Nephron progenitor cell (in vitro differentiated cells): ENCODE results near the gene FBXW5.

Source experiments
- DNase-seq: peaks from one replicate; pipeline ENCODE4 v3.0.0; 2021
- H3K27ac Mint-ChIP-seq: 2 replicates; pipeline ENCODE4 v1.8.0; 2021; ENCODE audit warnings: mild to moderate bottlenecking, moderate library complexity, mixed read lengths
- H3K27me3 Mint-ChIP-seq: 2 replicates; pipeline ENCODE4 v1.8.0; 2021; ENCODE audit warnings: mild to moderate bottlenecking, low read depth, mixed read lengths; ENCODE audit not compliant: poor library complexity
- H3K36me3 Mint-ChIP-seq: 2 replicates; pipeline ENCODE4 v1.8.0; 2021; ENCODE audit warnings: low read depth, mixed read lengths
- H3K4me1 Mint-ChIP-seq: 2 replicates; pipeline ENCODE4 v1.8.0; 2021; ENCODE audit warnings: mixed read lengths
- H3K4me3 Mint-ChIP-seq: 2 replicates; pipeline ENCODE4 v1.8.0; 2021; ENCODE audit warnings: mild to moderate bottlenecking, moderate library complexity, mixed read lengths
- H3K9me3 Mint-ChIP-seq: 2 replicates; pipeline ENCODE4 v1.8.0; 2021; ENCODE audit warnings: mild to moderate bottlenecking, moderate library complexity, mixed read lengths
- TF ChIP-seq, protein P1 (sequence below): fragments of 200-600 bp; sonication (generic); IDR thresholded peaks from 2 replicates; pipeline ENCODE4 v1.5.0; 2021; ENCODE audit warnings: antibody characterized with exemption

FBXW5 gene

GRCh38 chr9:136961279-136962065 lies 16.9 kb upstream of the FBXW5 start:
- TF ChIP-seq, protein P1, sequence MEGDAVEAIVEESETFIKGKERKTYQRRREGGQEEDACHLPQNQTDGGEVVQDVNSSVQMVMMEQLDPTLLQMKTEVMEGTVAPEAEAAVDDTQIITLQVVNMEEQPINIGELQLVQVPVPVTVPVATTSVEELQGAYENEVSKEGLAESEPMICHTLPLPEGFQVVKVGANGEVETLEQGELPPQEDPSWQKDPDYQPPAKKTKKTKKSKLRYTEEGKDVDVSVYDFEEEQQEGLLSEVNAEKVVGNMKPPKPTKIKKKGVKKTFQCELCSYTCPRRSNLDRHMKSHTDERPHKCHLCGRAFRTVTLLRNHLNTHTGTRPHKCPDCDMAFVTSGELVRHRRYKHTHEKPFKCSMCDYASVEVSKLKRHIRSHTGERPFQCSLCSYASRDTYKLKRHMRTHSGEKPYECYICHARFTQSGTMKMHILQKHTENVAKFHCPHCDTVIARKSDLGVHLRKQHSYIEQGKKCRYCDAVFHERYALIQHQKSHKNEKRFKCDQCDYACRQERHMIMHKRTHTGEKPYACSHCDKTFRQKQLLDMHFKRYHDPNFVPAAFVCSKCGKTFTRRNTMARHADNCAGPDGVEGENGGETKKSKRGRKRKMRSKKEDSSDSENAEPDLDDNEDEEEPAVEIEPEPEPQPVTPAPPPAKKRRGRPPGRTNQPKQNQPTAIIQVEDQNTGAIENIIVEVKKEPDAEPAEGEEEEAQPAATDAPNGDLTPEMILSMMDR: no peak
- Mint-ChIP-seq H3K27ac (no peak overlapping the region), H3K9me3 (peaks cover 4% of the 10 kb centered on the region), H3K36me3 (no peaks in the 10 kb centered on the region), H3K27me3 (peaks cover 20% of the 10 kb centered on the region), H3K4me3 (no peak overlapping the region), H3K4me1 (peaks cover 20% of the 10 kb centered on the region)
- DNase-seq: no peak

DNA sequence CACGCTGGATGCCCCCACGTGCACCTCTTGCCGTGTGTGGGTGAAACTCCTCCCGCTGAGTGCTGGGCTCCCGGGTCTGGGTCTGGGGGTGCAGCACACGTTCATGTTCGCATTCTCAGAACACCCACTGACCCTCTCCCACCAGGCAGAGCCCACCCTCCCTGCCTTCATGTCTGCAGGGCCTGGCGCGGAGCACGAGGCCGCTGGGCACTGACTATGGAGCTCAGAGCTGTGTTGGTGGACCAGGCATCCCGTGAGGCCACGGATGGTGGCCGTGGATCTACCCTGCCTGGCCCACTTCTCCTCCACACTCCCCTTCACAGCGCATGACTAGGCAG lies 16.4 kb upstream of the FBXW5 start:
- Mint-ChIP-seq H3K9me3 (peaks cover 9% of the 10 kb centered on the region), H3K27ac (no peak overlapping the region), H3K36me3 (no peaks in the 10 kb centered on the region), H3K4me1 (peaks cover 14% of the 10 kb centered on the region), H3K27me3 (peaks cover 19% of the 10 kb centered on the region), H3K4me3 (no peak overlapping the region)
- no peak for DNase-seq
- TF ChIP-seq, protein P1: no peak

DNA sequence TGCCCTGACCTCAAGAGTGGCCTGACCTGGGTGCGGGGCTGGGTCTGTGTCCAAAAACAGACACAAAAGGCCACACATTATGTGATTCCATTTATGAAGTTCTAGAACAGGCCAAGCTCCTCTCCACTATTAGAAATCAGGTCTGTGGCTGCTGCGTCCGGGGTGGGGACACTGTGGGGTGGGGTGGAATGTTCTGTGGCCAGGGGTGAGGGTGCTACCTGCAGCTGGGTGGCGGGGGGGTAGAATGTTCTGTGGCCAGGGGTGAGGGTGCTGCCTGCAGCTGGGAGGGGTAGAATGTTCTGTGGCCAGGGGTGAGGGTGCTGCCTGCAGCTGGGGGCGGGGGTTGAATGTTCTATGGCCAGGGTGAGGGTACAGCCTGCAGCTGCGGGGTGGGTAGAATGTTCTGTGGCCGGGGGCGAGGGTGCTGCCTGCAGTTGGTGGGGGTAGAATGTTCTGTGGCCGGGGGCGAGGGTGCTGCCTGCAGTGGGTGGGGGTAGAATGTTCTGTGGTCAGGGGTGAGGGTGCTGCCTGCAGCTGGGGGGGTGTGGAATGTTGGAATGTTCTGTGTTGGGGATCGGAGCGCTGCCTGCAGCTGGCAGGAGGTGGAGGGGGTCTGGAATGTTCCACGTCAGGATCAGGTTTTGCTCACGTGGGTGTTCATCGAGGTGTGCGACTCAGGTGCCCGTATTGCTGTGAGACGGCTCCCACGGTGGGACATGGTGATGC lies 15.8 kb upstream of the FBXW5 start:
- peaks cover 21% of the 10 kb centered on the region for H3K27me3 Mint-ChIP-seq
- peaks cover 9% of the 10 kb centered on the region for H3K9me3 Mint-ChIP-seq
- H3K27ac Mint-ChIP-seq: no peak overlapping the region
- H3K36me3 Mint-ChIP-seq: no peaks in the 10 kb centered on the region
- H3K4me3 Mint-ChIP-seq: no peak overlapping the region
- peaks cover 10% of the 10 kb centered on the region for H3K4me1 Mint-ChIP-seq
- TF ChIP-seq, protein P1: no peak
- no peak for DNase-seq

DNA sequence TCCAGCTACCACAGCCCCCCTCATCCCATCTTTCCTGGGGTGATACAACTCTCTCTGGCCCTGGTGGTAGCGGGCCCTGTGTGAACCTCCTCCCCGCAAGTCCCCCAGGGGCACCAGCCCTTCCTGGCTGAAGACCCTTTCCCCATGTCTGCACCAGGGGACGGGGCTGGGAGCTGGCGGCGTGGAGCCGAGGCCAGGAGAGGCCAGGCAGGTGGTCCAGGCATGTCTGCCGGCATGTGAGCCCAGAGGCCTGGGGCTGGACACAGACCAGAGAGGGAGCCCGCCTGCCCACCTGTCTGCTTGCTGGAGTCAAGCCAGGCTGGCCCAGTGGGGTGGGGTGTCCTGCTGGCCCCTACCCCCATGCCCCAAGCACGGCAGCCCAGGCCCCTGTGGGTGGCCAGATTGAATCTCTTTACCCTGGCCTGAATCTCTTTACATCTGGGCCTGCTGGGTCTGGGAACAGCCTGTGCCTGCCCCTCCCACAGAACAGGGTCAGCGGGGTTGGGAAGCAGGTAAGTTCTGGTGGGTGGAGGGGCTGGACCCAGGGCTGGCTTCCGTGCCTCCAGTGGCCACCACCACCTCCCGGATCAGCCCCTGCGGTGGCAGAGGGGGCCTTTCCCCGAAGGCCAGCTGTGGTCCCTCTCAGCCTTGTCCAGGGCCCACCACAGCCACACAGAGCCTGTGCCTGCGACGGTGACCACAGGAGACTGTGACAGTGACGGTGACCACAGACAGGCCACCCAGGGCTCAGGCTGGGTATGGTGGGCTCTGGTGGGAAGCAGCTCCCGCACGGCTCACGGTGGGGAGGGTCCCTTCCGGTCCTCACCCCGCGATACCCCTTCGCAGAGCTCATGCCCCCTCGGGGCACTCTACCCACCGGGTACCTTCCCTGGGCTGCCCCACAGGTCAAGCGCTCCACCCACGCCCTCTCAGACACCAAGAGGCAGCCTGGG lies 14.6 kb upstream of the FBXW5 start:
- no peaks in the 10 kb centered on the region for H3K36me3 Mint-ChIP-seq
- DNase-seq: no peak
- peaks cover 9% of the 10 kb centered on the region for H3K9me3 Mint-ChIP-seq
- TF ChIP-seq, protein P1: no peak
- H3K27me3 Mint-ChIP-seq: peaks cover 25% of the 10 kb centered on the region
- no peak overlapping the region for H3K4me3 Mint-ChIP-seq
- peaks cover 4% of the 10 kb centered on the region for H3K4me1 Mint-ChIP-seq
- H3K27ac Mint-ChIP-seq: no peak overlapping the region

GRCh38 chr9:136958473-136958872 lies 13.9 kb upstream of the FBXW5 start:
- no peak overlapping the region for H3K27ac Mint-ChIP-seq
- H3K36me3 Mint-ChIP-seq: no peaks in the 10 kb centered on the region
- no peak for DNase-seq
- peaks cover 4% of the 10 kb centered on the region for H3K4me1 Mint-ChIP-seq
- peaks cover 9% of the 10 kb centered on the region for H3K9me3 Mint-ChIP-seq
- TF ChIP-seq, protein P1: no peak
- peaks cover 25% of the 10 kb centered on the region for H3K27me3 Mint-ChIP-seq
- no peak overlapping the region for H3K4me3 Mint-ChIP-seq
